Liver (tissue), 9 donors: ENCODE data around the gene HEPHL1. TPM values are rescaled to one million over a fixed set of nuclear protein-coding genes. Genes with fewer than 3 reads are reported as not detected.

Source experiments
- DNase-seq: peaks from one replicate; pipeline ENCODE4 v3.0.0-alpha.2; 2017; ENCODE audit warnings: low spot score
- H3K27ac ChIP-seq, 2 donors: one replicate each; pipeline ENCODE4 v1.7.0; 2013; ENCODE audit warnings: inconsistent platforms in 2 of 2, low read length in 2 of 2, control low read depth in 1 of 2, low read depth in 1 of 2, mild to moderate bottlenecking in 1 of 2
- H3K27me3 ChIP-seq, 4 donors: one replicate each; pipeline versions ENCODE4 v1.6.1 to v1.7.0; 2013; ENCODE audit warnings: low read length in 3 of 4, inconsistent platforms in 1 of 4, mild to moderate bottlenecking in 1 of 4, moderate library complexity in 1 of 4; ENCODE audit not compliant: control insufficient read depth in 4 of 4, insufficient read depth in 4 of 4
- H3K36me3 ChIP-seq, 4 donors: one replicate each; pipeline versions ENCODE4 v1.6.1 to v1.7.0; 2013; ENCODE audit warnings: low read length in 3 of 4, mild to moderate bottlenecking in 3 of 4, low read depth in 1 of 4, moderate library complexity in 1 of 4; ENCODE audit not compliant: control insufficient read depth in 4 of 4, insufficient read depth in 3 of 4
- H3K4me1 ChIP-seq, 4 donors: one replicate each; pipeline versions ENCODE4 v1.6.1 to v1.7.0; 2013; ENCODE audit warnings: low read length in 3 of 4, mild to moderate bottlenecking in 3 of 4, moderate library complexity in 1 of 4; ENCODE audit not compliant: control insufficient read depth in 4 of 4, insufficient read depth in 4 of 4
- H3K4me3 ChIP-seq, 3 donors: one replicate each; pipeline versions ENCODE4 v1.6.1 to v1.7.0; 2013; ENCODE audit warnings: low read length in 3 of 3, control low read depth in 1 of 3, low read depth in 1 of 3, mild to moderate bottlenecking in 1 of 3
- H3K9ac ChIP-seq, 2 donors: one replicate each; pipeline ENCODE4 v1.7.0; 2013; ENCODE audit warnings: low read length in 2 of 2, mild to moderate bottlenecking in 2 of 2, moderate library complexity in 2 of 2, control low read depth in 1 of 2, low read depth in 1 of 2
- H3K9me3 ChIP-seq, 4 donors: one replicate each; pipeline versions ENCODE4 v1.6.1 to v1.7.0; 2013; ENCODE audit warnings: low read length in 3 of 4; ENCODE audit not compliant: control insufficient read depth in 4 of 4
- HNF4A ChIP-seq, 2 donors: conservative IDR thresholded peaks; 2 replicates each; pipeline ENCODE4 v1.6.1; 2016; ENCODE audit warnings: antibody characterized with exemption in 2 of 2, mild to moderate bottlenecking in 2 of 2
- HNF4G ChIP-seq: IDR thresholded peaks from 2 replicates; pipeline ENCODE4 v1.6.1; 2016; ENCODE audit warnings: antibody characterized with exemption
- YY1 ChIP-seq: IDR thresholded peaks from 2 replicates; pipeline ENCODE4 v1.6.1; 2016; ENCODE audit warnings: antibody characterized with exemption, mild to moderate bottlenecking
- ZBTB33 ChIP-seq: IDR thresholded peaks from 2 replicates; pipeline ENCODE4 v1.6.1; 2016; ENCODE audit warnings: antibody characterized with exemption
- WGBS: extraction: QIAGEN DNeasy Blood & Tissue Kit; methylation state at CpG from one replicate; pipeline ENCODE4 v1.1.7; 2013; 5-methylcytosine and 5-hydroxymethylcytosine counted together
- polyA plus RNA-seq, 2 donors: library from polyadenylated mRNA; stranded (reverse) in 1 of 2; unstranded in 1 of 2; fragments of 200-250 nt in 1 of 2; fragments of >200 nt in 1 of 2; fragmentation: Nextera tagmentation in 1 of 2; extraction: Ambion mirVana in 1 of 2; gene quantifications; one replicate each; pipeline versions ENCODE4 v1.2.1 to v1.2.3, GENCODE V29; 2013 to 2015
- total RNA-seq, 2 donors: library from RNA; depleted of rRNA; stranded (reverse); fragments of >200 nt; gene quantifications; one replicate each; pipeline ENCODE4 v1.2.3, GENCODE V29; 2014
- TF ChIP-seq, protein P1 (sequence below): fragments of 150-350 bp; IDR thresholded peaks from 2 replicates; pipeline ENCODE4 v1.5.1; 2017; ENCODE audit warnings: improper control_type of control experiment, low read depth, low read length; ENCODE audit not compliant: missing input control
- TF ChIP-seq, protein P2 (sequence below): IDR thresholded peaks from 2 replicates; pipeline ENCODE4 v1.6.1; 2016; ENCODE audit warnings: antibody characterized with exemption, mild to moderate bottlenecking
- TF ChIP-seq, protein P3 (sequence below): IDR thresholded peaks from 2 replicates; pipeline ENCODE4 v1.6.1; 2016; ENCODE audit warnings: antibody characterized with exemption
- donor health status: healthy.
- donor health status: healthy.
- donor health status: healthy.
- donor health status: healthy.
- donor health status: healthy.

The HEPHL1 gene
- total and polyA plus RNA-seq, 4 donors, result 0.19 TPM; not detected in 3

DNA sequence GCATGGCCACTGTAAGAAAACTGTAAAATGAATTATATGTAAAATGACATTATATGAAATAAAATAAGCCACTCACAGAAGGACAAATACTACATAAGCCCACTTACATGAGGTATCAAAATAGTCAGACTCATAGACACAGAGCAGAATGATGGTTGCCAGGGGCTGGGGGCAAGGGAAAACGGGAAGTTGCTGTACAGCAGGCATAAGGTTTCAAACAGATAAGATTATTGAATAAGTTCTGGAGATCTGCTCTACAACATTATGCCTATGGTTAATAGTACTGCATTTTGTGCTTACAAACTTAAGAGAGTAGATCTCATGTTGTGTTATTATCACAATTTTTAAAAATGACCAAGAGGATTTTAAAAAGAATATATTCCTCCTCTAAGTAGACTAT is 32.7 kb upstream of the HEPHL1 start:
- DNase-seq, result no peak
- Histone ChIP-seq H3K4me3 (no peak overlapping the region), H3K36me3 (no peaks in the 10 kb centered on the region), H3K4me1 (no peaks in the 10 kb centered on the region), H3K9ac (no peak overlapping the region), H3K9me3 (no peaks in the 10 kb centered on the region), H3K27me3 (no peaks in the 10 kb centered on the region), H3K27ac (no peak overlapping the region)
- TF ChIP-seq, protein P1, sequence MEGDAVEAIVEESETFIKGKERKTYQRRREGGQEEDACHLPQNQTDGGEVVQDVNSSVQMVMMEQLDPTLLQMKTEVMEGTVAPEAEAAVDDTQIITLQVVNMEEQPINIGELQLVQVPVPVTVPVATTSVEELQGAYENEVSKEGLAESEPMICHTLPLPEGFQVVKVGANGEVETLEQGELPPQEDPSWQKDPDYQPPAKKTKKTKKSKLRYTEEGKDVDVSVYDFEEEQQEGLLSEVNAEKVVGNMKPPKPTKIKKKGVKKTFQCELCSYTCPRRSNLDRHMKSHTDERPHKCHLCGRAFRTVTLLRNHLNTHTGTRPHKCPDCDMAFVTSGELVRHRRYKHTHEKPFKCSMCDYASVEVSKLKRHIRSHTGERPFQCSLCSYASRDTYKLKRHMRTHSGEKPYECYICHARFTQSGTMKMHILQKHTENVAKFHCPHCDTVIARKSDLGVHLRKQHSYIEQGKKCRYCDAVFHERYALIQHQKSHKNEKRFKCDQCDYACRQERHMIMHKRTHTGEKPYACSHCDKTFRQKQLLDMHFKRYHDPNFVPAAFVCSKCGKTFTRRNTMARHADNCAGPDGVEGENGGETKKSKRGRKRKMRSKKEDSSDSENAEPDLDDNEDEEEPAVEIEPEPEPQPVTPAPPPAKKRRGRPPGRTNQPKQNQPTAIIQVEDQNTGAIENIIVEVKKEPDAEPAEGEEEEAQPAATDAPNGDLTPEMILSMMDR, result no peak
- TF ChIP-seq HNF4A (conservative IDR thresholded peaks at IDR 0.05), result no peak
- TF ChIP-seq ZBTB33, result no peak
- TF ChIP-seq YY1, result no peak
- no peak for TF ChIP-seq HNF4G
- TF ChIP-seq, protein P2, sequence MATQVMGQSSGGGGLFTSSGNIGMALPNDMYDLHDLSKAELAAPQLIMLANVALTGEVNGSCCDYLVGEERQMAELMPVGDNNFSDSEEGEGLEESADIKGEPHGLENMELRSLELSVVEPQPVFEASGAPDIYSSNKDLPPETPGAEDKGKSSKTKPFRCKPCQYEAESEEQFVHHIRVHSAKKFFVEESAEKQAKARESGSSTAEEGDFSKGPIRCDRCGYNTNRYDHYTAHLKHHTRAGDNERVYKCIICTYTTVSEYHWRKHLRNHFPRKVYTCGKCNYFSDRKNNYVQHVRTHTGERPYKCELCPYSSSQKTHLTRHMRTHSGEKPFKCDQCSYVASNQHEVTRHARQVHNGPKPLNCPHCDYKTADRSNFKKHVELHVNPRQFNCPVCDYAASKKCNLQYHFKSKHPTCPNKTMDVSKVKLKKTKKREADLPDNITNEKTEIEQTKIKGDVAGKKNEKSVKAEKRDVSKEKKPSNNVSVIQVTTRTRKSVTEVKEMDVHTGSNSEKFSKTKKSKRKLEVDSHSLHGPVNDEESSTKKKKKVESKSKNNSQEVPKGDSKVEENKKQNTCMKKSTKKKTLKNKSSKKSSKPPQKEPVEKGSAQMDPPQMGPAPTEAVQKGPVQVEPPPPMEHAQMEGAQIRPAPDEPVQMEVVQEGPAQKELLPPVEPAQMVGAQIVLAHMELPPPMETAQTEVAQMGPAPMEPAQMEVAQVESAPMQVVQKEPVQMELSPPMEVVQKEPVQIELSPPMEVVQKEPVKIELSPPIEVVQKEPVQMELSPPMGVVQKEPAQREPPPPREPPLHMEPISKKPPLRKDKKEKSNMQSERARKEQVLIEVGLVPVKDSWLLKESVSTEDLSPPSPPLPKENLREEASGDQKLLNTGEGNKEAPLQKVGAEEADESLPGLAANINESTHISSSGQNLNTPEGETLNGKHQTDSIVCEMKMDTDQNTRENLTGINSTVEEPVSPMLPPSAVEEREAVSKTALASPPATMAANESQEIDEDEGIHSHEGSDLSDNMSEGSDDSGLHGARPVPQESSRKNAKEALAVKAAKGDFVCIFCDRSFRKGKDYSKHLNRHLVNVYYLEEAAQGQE, result no peak
- 52% methylated on average over 1 of the region's 1 CpG for WGBS

- Histone ChIP-seq H3K9me3 (no peaks in the 10 kb centered on the region), H3K27ac (no peak overlapping the region), H3K4me3 (no peak overlapping the region), H3K27me3 (no peaks in the 10 kb centered on the region), H3K4me1 (no peaks in the 10 kb centered on the region), H3K36me3 (no peaks in the 10 kb centered on the region), H3K9ac (no peak overlapping the region)
- DNase-seq, result no peak
- WGBS, result 73% methylated on average over 3 of the region's 3 CpGs
- TF ChIP-seq, protein P3, sequence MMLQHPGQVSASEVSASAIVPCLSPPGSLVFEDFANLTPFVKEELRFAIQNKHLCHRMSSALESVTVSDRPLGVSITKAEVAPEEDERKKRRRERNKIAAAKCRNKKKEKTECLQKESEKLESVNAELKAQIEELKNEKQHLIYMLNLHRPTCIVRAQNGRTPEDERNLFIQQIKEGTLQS, result no peak
- TF ChIP-seq, protein P2, result no peak
Measured at GRCh38 chr11:93988912-93989311, 32.2 kb upstream of the HEPHL1 start.
